Measurements from ENCODE around the gene AXIN1. TPM values are rescaled to one million over a fixed set of nuclear protein-coding genes. Genes with fewer than 3 reads are reported as not detected.

AXIN1 gene
- total and polyA plus RNA-seq, 9 donors: 3.7 to 27.2 (median 23.0) TPM

DNA sequence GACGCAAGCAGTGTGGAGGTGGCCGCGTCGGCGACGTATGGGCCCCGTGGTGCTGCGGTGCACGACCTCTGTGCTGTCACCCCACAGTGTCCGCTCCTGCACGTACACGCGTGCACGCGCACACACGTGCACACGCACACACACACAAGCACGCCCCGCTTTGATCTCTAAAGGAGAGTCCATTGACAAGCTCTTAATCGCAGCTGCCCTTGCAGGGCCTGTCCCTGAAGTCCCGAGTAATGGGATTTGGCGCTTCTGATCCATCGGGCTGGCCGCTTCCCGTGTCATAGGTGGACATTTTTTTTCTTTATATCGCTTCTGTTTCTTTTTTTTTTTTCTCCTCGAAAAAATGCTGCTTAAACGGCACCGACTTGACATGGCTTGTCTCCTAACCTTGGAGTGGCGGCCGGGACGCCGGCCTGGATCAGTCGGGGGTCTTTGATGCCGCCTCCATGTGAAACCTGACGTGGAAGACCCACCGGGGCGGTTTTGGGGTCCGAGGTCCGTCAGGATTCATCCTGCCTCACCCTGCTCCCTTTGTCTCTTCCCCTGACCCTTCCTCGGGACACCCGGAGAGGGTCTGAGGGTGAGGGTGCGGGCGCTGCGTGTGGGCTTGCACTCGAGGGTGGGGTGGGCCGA is 8.3 kb upstream of the AXIN1 start:
- H3K9me3 ChIP-seq: no peaks in the 10 kb centered on the region
- 91 to 93% (median 91%) methylated on average over 47 of the region's 47 CpGs for WGBS, 3 donors
- no peak for DNase-seq
- H3K27me3 ChIP-seq: no peaks in the 10 kb centered on the region
- H3K4me3 ChIP-seq: no peak overlapping the region
- TF ChIP-seq EP300 (IDR thresholded peaks at IDR 0.05) (no peak), POLR2A (IDR thresholded peaks at IDR 0.05) (no peak)
- TF ChIP-seq, protein P1, sequence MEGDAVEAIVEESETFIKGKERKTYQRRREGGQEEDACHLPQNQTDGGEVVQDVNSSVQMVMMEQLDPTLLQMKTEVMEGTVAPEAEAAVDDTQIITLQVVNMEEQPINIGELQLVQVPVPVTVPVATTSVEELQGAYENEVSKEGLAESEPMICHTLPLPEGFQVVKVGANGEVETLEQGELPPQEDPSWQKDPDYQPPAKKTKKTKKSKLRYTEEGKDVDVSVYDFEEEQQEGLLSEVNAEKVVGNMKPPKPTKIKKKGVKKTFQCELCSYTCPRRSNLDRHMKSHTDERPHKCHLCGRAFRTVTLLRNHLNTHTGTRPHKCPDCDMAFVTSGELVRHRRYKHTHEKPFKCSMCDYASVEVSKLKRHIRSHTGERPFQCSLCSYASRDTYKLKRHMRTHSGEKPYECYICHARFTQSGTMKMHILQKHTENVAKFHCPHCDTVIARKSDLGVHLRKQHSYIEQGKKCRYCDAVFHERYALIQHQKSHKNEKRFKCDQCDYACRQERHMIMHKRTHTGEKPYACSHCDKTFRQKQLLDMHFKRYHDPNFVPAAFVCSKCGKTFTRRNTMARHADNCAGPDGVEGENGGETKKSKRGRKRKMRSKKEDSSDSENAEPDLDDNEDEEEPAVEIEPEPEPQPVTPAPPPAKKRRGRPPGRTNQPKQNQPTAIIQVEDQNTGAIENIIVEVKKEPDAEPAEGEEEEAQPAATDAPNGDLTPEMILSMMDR (IDR thresholded peaks at IDR 0.05): no peak
- no peaks in the 10 kb centered on the region for H3K36me3 ChIP-seq
- intact Hi-C loops (cut with DNase I): loop anchor here in 1 of 4 donors (5.0 kb wide), 1 partner anchor 254 kb away; no protein-coding TSS in a partner anchor
- H3K4me1 ChIP-seq (ENCODE audit: insufficient read depth): no peaks in the 10 kb centered on the region
- H3K27ac ChIP-seq: no peak overlapping the region

DNA sequence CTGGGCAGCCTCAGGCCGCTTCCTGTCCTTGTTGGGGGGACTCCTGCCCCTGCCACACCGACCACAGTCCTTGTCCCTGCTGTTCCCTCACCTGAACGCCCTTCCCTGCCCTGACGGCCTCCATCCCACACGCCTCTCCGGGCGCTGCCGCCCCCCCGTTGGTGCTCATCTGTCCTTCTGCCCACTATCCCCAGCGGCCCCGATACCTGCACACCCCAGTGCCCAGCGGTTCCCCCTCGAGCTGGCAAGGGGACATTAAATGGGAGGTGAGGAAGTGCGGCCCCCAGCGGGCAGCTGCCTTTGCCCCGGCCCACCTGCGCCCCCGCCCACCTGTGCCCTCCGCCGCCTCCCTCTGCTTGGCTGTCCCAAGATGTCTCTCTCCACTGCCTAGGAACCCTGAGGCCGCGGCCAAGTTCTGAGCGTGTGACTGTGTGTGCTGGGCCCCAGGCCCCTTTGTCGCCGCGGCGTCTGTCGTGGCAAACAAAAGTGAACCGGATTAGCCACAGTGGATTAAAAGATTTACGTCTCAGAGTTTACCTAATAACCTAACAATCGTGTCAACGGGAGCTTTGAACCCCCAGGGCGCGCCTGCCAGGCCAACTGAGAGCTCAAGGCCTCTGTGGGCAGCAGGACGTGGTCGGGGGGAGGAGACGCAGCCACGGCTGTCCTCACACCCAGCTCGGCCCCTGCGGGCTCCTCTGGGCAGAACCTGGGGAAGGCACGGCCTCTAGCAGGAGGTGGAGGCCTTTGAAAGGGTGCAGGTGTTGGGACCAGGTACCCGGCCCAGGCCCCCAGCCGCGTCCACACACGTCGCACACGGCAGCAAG is 7.6 kb upstream of the AXIN1 start:
- intact Hi-C loops (cut with DNase I): loop anchor here in 2 of 4 donors (5.0 to 10.0 kb wide), 2 partner anchors 125 to 253 kb away; partner anchors contain the start of gene FAM234A (in 1 of the 2)
- H3K9me3 ChIP-seq: no peaks in the 10 kb centered on the region
- TF ChIP-seq POLR2A (IDR thresholded peaks at IDR 0.05) (no peak), EP300 (IDR thresholded peaks at IDR 0.05) (no peak)
- TF ChIP-seq, protein P1 (IDR thresholded peaks at IDR 0.05): no peak
- no peaks in the 10 kb centered on the region for H3K27me3 ChIP-seq
- 88 to 90% (median 90%) methylated on average over 47 of the region's 47 CpGs for WGBS, 3 donors
- no peaks in the 10 kb centered on the region for H3K36me3 ChIP-seq
- no peak overlapping the region for H3K4me3 ChIP-seq
- no peak for DNase-seq
- no peak overlapping the region for H3K27ac ChIP-seq
- H3K4me1 ChIP-seq (ENCODE audit: insufficient read depth): no peaks in the 10 kb centered on the region

DNA sequence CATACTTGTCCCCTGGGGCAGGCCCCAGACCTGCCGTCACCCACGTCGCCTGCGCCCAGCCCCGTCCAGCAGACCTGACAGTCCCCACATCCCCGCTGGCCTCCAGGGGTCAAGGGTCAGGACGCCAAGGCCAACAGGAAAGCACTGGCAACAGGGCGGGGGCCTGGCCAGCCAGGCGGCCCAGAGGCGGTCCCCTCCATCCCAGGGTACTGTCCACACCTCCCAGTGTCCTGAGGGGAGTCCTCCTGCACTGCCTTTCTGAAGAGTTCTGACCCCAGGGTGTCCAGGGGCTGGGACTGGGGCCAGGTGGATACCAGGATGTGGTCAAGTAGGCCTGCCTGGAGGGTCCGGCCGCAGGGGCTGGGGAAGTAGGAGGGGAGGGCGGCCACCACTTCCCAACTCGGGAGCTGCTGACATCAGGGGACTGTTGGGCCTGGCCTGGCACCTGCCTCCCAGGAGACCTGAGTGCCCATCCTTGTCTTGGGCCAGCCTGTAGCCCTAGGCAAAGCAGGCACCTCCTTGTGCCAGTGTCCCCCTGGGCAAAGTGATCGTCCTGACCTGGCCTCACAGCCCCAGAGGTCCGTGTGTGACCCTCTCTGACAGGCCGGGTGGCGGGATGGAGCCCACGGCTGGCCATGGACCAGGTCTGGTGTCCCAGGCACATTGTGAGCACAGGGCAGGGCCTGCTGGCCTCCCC is 6.7 kb upstream of the AXIN1 start:
- Histone ChIP-seq H3K9me3 (no peaks in the 10 kb centered on the region), H3K27me3 (no peaks in the 10 kb centered on the region), H3K36me3 (no peaks in the 10 kb centered on the region), H3K4me3 (no peak overlapping the region), H3K4me1 (ENCODE audit: insufficient read depth) (no peaks in the 10 kb centered on the region), H3K27ac (no peak overlapping the region)
- intact Hi-C loops (cut with DNase I): loop anchor here in 1 of 4 donors (10.0 kb wide), 1 partner anchor 124 kb away; the partner anchor contains the start of gene FAM234A
- 75 to 78% (median 77%) methylated on average over 18 to 19 of the region's 19 CpGs for WGBS, 3 donors
- DNase-seq: no peak
- TF ChIP-seq, protein P1 (IDR thresholded peaks at IDR 0.05): no peak
- TF ChIP-seq POLR2A (IDR thresholded peaks at IDR 0.05) (no peak), EP300 (IDR thresholded peaks at IDR 0.05) (no peak)

DNA sequence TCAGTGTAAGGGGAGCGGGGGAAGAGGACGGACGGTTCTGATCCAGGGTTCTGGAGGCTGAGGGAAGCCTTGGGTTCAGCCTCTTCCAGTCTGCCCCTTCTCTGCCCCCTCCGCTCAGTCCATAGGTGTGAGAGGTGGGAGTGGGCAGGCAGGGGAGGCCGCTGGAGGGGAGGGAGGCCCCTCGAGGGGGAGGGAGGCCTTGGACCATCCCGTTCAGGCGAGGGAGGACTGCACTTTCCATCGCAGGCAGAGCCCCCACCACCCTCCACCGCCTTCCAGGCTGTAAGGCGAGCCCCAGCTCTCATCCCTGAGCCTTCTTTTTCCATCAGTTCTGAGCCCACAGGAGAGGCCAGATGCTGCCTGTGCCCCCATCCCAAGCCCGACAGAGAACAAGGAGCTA is 4.2 kb upstream of the AXIN1 start:
- DNase-seq: no peak
- WGBS, 3 donors: 41 to 48% (median 43%) methylated on average over 12 of the region's 12 CpGs

More for the DNA sequence above, 4.2 kb upstream of the AXIN1 start:
- H3K36me3 ChIP-seq: no peaks in the 10 kb centered on the region
- H3K27me3 ChIP-seq: no peaks in the 10 kb centered on the region
- no peaks in the 10 kb centered on the region for H3K4me1 ChIP-seq (ENCODE audit: insufficient read depth)
- no peak overlapping the region for H3K4me3 ChIP-seq
- TF ChIP-seq, protein P1 (IDR thresholded peaks at IDR 0.05): no peak
- TF ChIP-seq EP300 (IDR thresholded peaks at IDR 0.05): no peak
- no peaks in the 10 kb centered on the region for H3K9me3 ChIP-seq
- intact Hi-C loops (cut with DNase I): loop anchor here in 1 of 4 donors (10.0 kb wide), 1 partner anchor 122 kb away; the partner anchor contains the start of gene FAM234A
- no peak overlapping the region for H3K27ac ChIP-seq
